ENCODE results near the gene WNT7B.
A peak's percentile ranks its signal among the peaks of the same experiment; 100 is the strongest.

Gene WNT7B

GRCh38 chr22:45949891-45950290 is 27.1 kb downstream of the WNT7B start:
- DNase-seq (ENCODE audit: low spot score): no peak
- ATAC-seq (ENCODE audit: low read depth): no peak
- H3K9me3 ChIP-seq (ENCODE audit: severe bottlenecking): no peaks in the 10 kb centered on the region
- no peaks in the 10 kb centered on the region for H3K36me3 ChIP-seq (ENCODE audit: low read depth)
- no peaks in the 10 kb centered on the region for H3K27me3 ChIP-seq (ENCODE audit: insufficient read depth, poor library complexity, severe bottlenecking)
- no peak overlapping the region for H3K4me3 ChIP-seq (ENCODE audit: severe bottlenecking)
- no peak overlapping the region for H3K27ac ChIP-seq (ENCODE audit: poor library complexity, severe bottlenecking)
- H3K4me1 ChIP-seq (ENCODE audit: insufficient read depth, poor library complexity, severe bottlenecking): no peaks in the 10 kb centered on the region
- TF ChIP-seq, protein P1, sequence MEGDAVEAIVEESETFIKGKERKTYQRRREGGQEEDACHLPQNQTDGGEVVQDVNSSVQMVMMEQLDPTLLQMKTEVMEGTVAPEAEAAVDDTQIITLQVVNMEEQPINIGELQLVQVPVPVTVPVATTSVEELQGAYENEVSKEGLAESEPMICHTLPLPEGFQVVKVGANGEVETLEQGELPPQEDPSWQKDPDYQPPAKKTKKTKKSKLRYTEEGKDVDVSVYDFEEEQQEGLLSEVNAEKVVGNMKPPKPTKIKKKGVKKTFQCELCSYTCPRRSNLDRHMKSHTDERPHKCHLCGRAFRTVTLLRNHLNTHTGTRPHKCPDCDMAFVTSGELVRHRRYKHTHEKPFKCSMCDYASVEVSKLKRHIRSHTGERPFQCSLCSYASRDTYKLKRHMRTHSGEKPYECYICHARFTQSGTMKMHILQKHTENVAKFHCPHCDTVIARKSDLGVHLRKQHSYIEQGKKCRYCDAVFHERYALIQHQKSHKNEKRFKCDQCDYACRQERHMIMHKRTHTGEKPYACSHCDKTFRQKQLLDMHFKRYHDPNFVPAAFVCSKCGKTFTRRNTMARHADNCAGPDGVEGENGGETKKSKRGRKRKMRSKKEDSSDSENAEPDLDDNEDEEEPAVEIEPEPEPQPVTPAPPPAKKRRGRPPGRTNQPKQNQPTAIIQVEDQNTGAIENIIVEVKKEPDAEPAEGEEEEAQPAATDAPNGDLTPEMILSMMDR (IDR thresholded peaks at IDR 0.05; ENCODE audit: poor library complexity, severe bottlenecking): no peak

DNA sequence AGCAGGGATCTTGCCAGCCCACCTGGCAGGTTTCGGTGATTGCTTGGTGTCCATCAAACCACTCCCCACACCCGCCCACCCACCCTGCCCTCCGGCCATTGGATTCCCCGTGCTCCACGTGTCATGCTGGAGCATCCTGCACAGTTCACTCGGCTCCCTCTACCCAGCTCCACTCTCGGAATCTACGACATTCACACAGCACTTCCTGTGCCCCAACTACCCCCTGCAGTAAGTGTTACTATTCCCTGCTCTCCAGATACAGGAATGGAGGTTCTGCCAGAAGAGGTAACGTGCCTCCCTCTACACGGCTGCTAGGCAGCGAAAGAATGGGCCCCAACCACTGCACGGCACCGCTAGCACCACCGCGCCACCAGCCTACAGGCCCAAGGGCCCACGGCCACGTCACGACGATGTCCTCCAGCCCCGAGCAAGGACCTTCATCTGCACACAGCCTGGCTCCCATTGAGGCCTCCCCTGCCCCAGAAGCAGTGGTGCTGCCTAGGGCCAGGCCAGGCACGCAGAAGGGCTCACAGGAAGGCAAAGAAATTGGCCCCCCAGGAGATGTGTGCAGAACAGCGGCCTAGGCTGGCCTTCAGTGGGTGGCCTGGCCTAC is 27.6 kb downstream of the WNT7B start:
- H3K27me3 ChIP-seq (ENCODE audit: insufficient read depth, poor library complexity, severe bottlenecking): no peaks in the 10 kb centered on the region
- DNase-seq (ENCODE audit: low spot score): no peak

DNA sequence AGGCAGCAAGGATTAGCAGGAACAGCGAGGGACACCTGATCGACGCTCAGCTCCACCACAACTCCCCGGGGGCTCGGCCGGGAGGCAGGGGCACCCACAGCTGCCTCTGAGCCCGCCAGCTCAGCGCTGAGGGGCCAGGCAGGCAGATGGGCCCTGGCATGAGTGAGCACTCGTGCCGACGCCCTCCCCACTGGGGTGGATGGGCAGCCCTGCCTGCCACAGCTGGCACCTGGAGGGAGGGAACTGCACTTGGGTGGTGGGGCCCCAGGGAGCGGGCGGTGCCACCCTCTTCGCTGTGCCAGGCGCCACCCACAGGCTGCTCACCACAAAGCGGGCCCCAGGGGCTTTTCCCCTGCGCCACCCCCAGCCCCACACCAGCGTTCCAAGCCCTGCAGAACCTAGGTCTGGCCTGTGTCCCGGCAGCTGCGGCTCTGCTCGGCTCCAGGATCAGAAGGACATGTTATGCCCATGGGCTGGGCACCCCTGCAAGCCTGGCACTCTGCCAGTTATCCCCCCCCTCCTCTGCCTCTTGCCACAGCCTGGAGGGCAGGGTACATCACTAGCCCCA is 28.8 kb downstream of the WNT7B start:
- H3K36me3 ChIP-seq (ENCODE audit: low read depth): no peaks in the 10 kb centered on the region
- TF ChIP-seq, protein P1 (IDR thresholded peaks at IDR 0.05; ENCODE audit: poor library complexity, severe bottlenecking): peak; percentile 12
- ATAC-seq (ENCODE audit: low read depth) (peak; percentile 12; the same call in 2 of the 3 replicates), DNase-seq (ENCODE audit: low spot score) (no peak)
- no peaks in the 10 kb centered on the region for H3K9me3 ChIP-seq (ENCODE audit: severe bottlenecking)
- H3K4me1 ChIP-seq (ENCODE audit: insufficient read depth, poor library complexity, severe bottlenecking): peaks cover 8% of the 10 kb centered on the region
- H3K27me3 ChIP-seq (ENCODE audit: insufficient read depth, poor library complexity, severe bottlenecking): no peaks in the 10 kb centered on the region
- H3K4me3 ChIP-seq (ENCODE audit: severe bottlenecking): no peak overlapping the region
- no peak overlapping the region for H3K27ac ChIP-seq (ENCODE audit: poor library complexity, severe bottlenecking)

More for the DNA sequence above, 27.6 kb downstream of the WNT7B start:
- Histone ChIP-seq H3K36me3 (ENCODE audit: low read depth) (no peaks in the 10 kb centered on the region), H3K9me3 (ENCODE audit: severe bottlenecking) (no peaks in the 10 kb centered on the region), H3K4me1 (ENCODE audit: insufficient read depth, poor library complexity, severe bottlenecking) (no peaks in the 10 kb centered on the region), H3K4me3 (ENCODE audit: severe bottlenecking) (no peak overlapping the region), H3K27ac (ENCODE audit: poor library complexity, severe bottlenecking) (no peak overlapping the region)
- no peak for ATAC-seq (ENCODE audit: low read depth)
- TF ChIP-seq, protein P1 (IDR thresholded peaks at IDR 0.05; ENCODE audit: poor library complexity, severe bottlenecking): no peak

- ATAC-seq (ENCODE audit: low read depth): no peak
- TF ChIP-seq, protein P1 (IDR thresholded peaks at IDR 0.05; ENCODE audit: poor library complexity, severe bottlenecking): no peak
- H3K4me1 ChIP-seq (ENCODE audit: insufficient read depth, poor library complexity, severe bottlenecking): peaks cover 11% of the 10 kb centered on the region
- no peak for DNase-seq (ENCODE audit: low spot score)
- no peaks in the 10 kb centered on the region for H3K36me3 ChIP-seq (ENCODE audit: low read depth)
- H3K4me3 ChIP-seq (ENCODE audit: severe bottlenecking): no peak overlapping the region
- H3K27ac ChIP-seq (ENCODE audit: poor library complexity, severe bottlenecking): no peak overlapping the region
- H3K9me3 ChIP-seq (ENCODE audit: severe bottlenecking): no peaks in the 10 kb centered on the region
- H3K27me3 ChIP-seq (ENCODE audit: insufficient read depth, poor library complexity, severe bottlenecking): no peaks in the 10 kb centered on the region
These were observed 30.0 kb downstream of the WNT7B start for GRCh38 chr22:45946805-45947600.
